Measurements from ENCODE around the gene HSD3B1.

GRCh38 chr1:119467857-119468668, 38.9 kb upstream of the HSD3B1 start:
- TF ChIP-seq ZNF707 (CRISPR knock-in tag; conservative IDR thresholded peaks at IDR 0.05) (no peak), ZC3H11A (IDR thresholded peaks at IDR 0.05; ENCODE audit: low read depth, low read length) (no peak), PRMT5 (CRISPR knock-in tag; IDR thresholded peaks at IDR 0.05) (no peak)
- TF ChIP-seq, protein P1, sequence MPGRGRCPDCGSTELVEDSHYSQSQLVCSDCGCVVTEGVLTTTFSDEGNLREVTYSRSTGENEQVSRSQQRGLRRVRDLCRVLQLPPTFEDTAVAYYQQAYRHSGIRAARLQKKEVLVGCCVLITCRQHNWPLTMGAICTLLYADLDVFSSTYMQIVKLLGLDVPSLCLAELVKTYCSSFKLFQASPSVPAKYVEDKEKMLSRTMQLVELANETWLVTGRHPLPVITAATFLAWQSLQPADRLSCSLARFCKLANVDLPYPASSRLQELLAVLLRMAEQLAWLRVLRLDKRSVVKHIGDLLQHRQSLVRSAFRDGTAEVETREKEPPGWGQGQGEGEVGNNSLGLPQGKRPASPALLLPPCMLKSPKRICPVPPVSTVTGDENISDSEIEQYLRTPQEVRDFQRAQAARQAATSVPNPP (IDR thresholded peaks at IDR 0.05; ENCODE audit: borderline replicate concordance, insufficient read depth, insufficient read length): no peak
